ENCODE data around the gene MUCL1.

MUCL1 gene

DNA sequence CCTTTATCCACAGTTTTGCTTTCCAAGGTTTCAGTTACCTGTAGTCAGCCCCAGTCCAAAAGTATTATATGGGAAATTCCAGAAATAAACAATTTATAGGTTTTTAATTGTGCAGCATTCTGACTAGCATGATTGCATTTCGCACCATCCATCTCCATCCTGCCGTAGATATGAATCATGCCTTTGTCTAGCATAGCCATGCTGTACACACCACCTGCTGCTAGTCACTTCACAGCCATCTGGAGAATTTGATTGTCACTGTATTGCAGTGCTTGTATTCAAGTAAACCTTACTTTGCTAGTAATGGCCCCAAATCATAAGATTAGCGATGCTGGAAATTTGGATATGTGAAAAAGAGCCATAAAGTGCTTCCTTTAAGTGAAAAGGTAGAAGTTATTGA is 36.0 kb downstream of the MUCL1 start:
- DNase-seq (ENCODE audit: low spot score): no peak
- TF ChIP-seq, protein P1, sequence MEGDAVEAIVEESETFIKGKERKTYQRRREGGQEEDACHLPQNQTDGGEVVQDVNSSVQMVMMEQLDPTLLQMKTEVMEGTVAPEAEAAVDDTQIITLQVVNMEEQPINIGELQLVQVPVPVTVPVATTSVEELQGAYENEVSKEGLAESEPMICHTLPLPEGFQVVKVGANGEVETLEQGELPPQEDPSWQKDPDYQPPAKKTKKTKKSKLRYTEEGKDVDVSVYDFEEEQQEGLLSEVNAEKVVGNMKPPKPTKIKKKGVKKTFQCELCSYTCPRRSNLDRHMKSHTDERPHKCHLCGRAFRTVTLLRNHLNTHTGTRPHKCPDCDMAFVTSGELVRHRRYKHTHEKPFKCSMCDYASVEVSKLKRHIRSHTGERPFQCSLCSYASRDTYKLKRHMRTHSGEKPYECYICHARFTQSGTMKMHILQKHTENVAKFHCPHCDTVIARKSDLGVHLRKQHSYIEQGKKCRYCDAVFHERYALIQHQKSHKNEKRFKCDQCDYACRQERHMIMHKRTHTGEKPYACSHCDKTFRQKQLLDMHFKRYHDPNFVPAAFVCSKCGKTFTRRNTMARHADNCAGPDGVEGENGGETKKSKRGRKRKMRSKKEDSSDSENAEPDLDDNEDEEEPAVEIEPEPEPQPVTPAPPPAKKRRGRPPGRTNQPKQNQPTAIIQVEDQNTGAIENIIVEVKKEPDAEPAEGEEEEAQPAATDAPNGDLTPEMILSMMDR (IDR thresholded peaks at IDR 0.05): no peak

DNA sequence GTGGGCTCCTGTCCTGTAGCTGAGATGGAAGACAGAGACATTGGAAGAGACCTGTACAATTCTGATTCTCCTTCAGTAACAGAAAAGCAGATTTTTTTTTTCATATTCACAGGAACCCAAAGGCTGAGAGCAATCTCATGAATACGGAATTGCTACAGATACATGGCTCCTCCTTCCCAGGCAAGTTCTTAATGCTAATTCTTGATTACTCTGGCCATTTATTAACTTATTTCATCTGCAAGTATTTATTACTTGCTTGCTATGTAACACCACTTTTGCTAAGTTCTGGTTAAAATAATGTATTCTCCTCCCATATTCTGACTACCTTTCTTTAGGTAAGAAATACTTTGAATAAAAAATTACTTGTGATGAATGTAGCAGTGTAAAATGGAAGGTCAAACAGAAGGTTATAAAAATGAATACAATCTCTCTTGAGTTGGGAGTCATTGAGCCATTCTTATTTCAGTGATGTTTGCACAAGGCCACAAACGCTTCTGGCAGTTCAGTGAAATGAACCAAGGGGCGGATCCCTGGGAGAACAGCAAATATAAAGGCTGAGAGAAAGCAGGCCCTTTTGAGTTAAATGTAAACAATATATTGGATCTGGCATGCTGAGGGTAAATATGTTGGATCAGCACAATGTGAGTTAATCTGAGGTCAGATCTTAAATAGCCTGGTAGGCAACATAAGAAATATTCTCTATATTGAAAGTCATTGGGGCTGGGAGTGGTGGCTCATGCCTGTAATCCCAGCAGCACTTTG is 37.6 kb downstream of the MUCL1 start:
- DNase-seq (ENCODE audit: low spot score): no peak
- H3K27ac ChIP-seq: no peak overlapping the region
- TF ChIP-seq, protein P1 (IDR thresholded peaks at IDR 0.05): no peak
- H3K4me3 ChIP-seq: no peak overlapping the region

More for the DNA sequence above, 36.0 kb downstream of the MUCL1 start:
- Histone ChIP-seq H3K4me3 (no peak overlapping the region), H3K27ac (no peak overlapping the region)
